ENCODE data around the gene USH2A.
A peak's percentile ranks its signal among the peaks of the same experiment; 100 is the strongest.

The USH2A gene

DNA sequence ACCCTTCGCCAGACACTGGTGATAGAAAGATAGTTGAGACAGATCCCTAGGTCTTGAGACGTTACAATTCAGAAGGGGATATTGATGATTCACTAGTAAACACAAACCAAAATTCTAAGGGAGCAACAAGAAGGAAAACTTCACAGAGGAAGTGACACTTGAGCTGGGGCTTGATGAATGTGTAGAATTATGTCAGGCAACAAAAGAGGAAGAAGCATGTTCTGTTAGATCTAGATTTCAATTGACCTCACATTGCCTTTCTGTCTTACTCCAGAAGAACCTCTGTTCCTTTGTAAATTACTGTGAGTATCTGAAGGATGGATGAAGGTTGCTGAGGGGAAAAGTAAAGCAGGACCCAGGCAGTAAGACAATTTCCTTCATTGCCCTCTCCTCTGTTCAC, 528.0 kb downstream of the USH2A start:
- TF ChIP-seq BHLHE40 (IDR thresholded peaks at IDR 0.05; ENCODE audit: borderline replicate concordance) (no peak), TARDBP (IDR thresholded peaks at IDR 0.05) (no peak), NFRKB (IDR thresholded peaks at IDR 0.05) (no peak), ZNF384 (IDR thresholded peaks at IDR 0.05) (no peak), FOXK2 (IDR thresholded peaks at IDR 0.05) (no peak), SUZ12 (IDR thresholded peaks at IDR 0.05) (no peak), SP1 (IDR thresholded peaks at IDR 0.05) (no peak), FOXM1 (IDR thresholded peaks at IDR 0.05; ENCODE audit: borderline replicate concordance) (no peak), L3MBTL2 (conservative IDR thresholded peaks at IDR 0.05) (no peak), CTBP1 (IDR thresholded peaks at IDR 0.05; ENCODE audit: borderline replicate concordance) (no peak), LEF1 (IDR thresholded peaks at IDR 0.05; ENCODE audit: borderline replicate concordance) (no peak), FOXA1 (IDR thresholded peaks at IDR 0.05) (no peak), HDGF (IDR thresholded peaks at IDR 0.05; ENCODE audit: borderline replicate concordance) (no peak), ELF4 (IDR thresholded peaks at IDR 0.05) (no peak), ARNT (IDR thresholded peaks at IDR 0.05) (no peak)
- TF ChIP-seq, protein P1, sequence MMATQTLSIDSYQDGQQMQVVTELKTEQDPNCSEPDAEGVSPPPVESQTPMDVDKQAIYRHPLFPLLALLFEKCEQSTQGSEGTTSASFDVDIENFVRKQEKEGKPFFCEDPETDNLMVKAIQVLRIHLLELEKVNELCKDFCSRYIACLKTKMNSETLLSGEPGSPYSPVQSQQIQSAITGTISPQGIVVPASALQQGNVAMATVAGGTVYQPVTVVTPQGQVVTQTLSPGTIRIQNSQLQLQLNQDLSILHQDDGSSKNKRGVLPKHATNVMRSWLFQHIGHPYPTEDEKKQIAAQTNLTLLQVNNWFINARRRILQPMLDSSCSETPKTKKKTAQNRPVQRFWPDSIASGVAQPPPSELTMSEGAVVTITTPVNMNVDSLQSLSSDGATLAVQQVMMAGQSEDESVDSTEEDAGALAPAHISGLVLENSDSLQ (IDR thresholded peaks at IDR 0.05): no peak
- ChIA-PET CTCF (no interaction called here), POLR2A (no interaction called here)
- no peak for DNase-seq (ENCODE audit: extremely low spot score)

DNA sequence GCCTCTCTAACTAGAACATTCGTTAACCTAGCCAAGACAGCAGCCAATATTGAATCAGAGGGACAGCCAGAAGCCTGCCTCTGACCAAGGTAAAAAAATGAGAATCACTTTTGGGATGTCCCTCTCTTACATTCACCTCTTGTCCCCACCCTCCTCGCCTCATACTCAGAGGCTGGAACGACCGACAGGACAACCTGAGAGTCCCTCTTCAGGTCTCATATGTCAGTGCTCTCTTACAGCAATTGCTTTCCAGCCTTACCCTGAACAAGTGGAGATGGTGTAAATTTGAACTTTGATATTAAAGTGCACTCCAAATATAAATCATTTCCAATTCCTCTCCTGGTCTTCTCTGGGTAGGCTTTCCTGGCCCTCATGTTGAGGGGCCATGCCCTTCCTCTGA, 528.6 kb downstream of the USH2A start:
- CTCF ChIA-PET: no interaction called here
- DNase-seq (ENCODE audit: extremely low spot score): no peak
- TF ChIP-seq HDGF (IDR thresholded peaks at IDR 0.05; ENCODE audit: borderline replicate concordance): no peak
- no peak for TF ChIP-seq LEF1 (IDR thresholded peaks at IDR 0.05; ENCODE audit: borderline replicate concordance)
- no peak for TF ChIP-seq ELF4 (IDR thresholded peaks at IDR 0.05)
- TF ChIP-seq FOXA1 (IDR thresholded peaks at IDR 0.05): no peak
- no peak for TF ChIP-seq ZNF384 (IDR thresholded peaks at IDR 0.05)
- no peak for TF ChIP-seq ARNT (IDR thresholded peaks at IDR 0.05)
- TF ChIP-seq, protein P1 (IDR thresholded peaks at IDR 0.05): no peak
- TF ChIP-seq L3MBTL2 (conservative IDR thresholded peaks at IDR 0.05): no peak
- TF ChIP-seq BHLHE40 (IDR thresholded peaks at IDR 0.05; ENCODE audit: borderline replicate concordance): no peak
- TF ChIP-seq FOXK2 (IDR thresholded peaks at IDR 0.05): no peak
- no peak for TF ChIP-seq FOXM1 (IDR thresholded peaks at IDR 0.05; ENCODE audit: borderline replicate concordance)
- TF ChIP-seq TARDBP (IDR thresholded peaks at IDR 0.05): no peak
- no peak for TF ChIP-seq SP1 (IDR thresholded peaks at IDR 0.05)
- TF ChIP-seq NFRKB (IDR thresholded peaks at IDR 0.05): no peak
- TF ChIP-seq CTBP1 (IDR thresholded peaks at IDR 0.05; ENCODE audit: borderline replicate concordance): no peak
- no peak for TF ChIP-seq SUZ12 (IDR thresholded peaks at IDR 0.05)
- POLR2A ChIA-PET: no interaction called here

DNA sequence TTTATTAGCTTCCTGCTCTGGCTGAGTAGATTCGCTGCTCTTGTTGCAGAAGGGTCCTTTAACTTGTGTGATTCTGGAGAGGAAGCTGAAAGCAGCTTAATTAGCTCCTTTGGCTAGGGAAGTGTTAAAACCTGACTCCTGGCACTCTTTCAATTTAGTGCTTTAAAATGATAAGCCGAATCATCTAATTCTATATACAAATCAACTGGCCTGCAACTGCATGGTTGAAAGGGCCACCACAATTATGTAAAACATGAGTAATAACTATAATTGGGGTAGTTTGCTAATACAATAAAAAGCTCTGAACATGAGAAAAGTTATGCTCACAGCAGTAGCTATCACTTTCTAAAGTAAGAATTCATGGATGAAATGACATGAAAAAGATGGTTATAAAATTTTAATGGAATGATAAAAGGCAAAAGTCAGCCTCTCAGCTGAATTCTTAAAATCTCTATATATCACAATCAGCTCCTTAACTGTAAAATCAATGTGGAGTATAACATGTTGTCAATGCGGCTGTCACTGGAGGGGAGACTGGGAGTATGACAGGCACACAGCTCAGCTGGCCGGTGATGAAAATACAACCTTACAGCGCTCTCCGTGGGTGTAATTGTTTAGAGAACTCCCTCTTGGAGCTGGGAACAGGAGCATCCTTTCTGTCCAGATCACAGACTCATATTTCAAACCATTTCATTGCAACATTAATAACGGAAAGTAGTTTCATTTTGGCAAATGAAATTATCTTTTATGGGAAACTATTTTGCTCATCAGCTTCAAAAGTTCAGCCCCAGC, 531.8 kb downstream of the USH2A start:
- ChIA-PET POLR2A (no interaction called here), CTCF (interaction anchor here (1.0 kb wide), 1 partner anchor 181 kb away, joined by 3 read pairs; no protein-coding TSS in a partner anchor)
- TF ChIP-seq FOXA1 (IDR thresholded peaks at IDR 0.05) (no peak), TARDBP (IDR thresholded peaks at IDR 0.05) (no peak), BHLHE40 (IDR thresholded peaks at IDR 0.05; ENCODE audit: borderline replicate concordance) (no peak), ZNF384 (IDR thresholded peaks at IDR 0.05) (no peak)
- DNase-seq (ENCODE audit: extremely low spot score): peak; percentile 26

- ChIA-PET POLR2A (no interaction called here), CTCF (no interaction called here)
- TF ChIP-seq FOXA1 (IDR thresholded peaks at IDR 0.05): no peak
- TF ChIP-seq L3MBTL2 (conservative IDR thresholded peaks at IDR 0.05): no peak
- no peak for TF ChIP-seq BHLHE40 (IDR thresholded peaks at IDR 0.05; ENCODE audit: borderline replicate concordance)
- no peak for TF ChIP-seq CTBP1 (IDR thresholded peaks at IDR 0.05; ENCODE audit: borderline replicate concordance)
- TF ChIP-seq HDGF (IDR thresholded peaks at IDR 0.05; ENCODE audit: borderline replicate concordance): no peak
- TF ChIP-seq NFRKB (IDR thresholded peaks at IDR 0.05): no peak
- TF ChIP-seq LEF1 (IDR thresholded peaks at IDR 0.05; ENCODE audit: borderline replicate concordance): no peak
- TF ChIP-seq FOXM1 (IDR thresholded peaks at IDR 0.05; ENCODE audit: borderline replicate concordance): no peak
- TF ChIP-seq TARDBP (IDR thresholded peaks at IDR 0.05): no peak
- TF ChIP-seq ZNF384 (IDR thresholded peaks at IDR 0.05): no peak
- DNase-seq (ENCODE audit: extremely low spot score): no peak
Observed at GRCh38 chr1:215890438-215890837, 532.8 kb downstream of the USH2A start.

DNA sequence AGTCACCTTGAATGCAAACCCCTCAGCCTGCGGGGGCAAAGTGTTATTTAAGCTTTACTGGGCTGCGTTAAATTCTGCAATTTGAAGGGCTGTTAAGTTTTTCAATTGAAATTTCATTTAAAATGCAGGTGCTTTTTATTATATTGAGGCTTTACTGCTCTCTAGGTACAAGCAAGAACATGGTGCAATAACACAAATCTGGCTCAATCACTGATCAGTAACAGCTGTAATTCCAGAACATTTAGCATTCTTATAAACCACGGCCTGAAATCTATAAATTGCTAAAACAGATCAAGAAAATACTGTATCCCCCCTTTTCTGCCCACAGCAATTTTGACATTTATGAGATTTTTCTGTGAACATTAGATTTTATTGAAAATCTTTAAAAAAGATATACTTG, 533.4 kb downstream of the USH2A start:
- DNase-seq (ENCODE audit: extremely low spot score): no peak
- CTCF ChIA-PET: interaction anchor here (0.7 kb wide), 1 partner anchor 1146 kb away, joined by 3 read pairs; no protein-coding TSS in a partner anchor
- POLR2A ChIA-PET: no interaction called here
- TF ChIP-seq ARNT (IDR thresholded peaks at IDR 0.05) (no peak), FOXA1 (IDR thresholded peaks at IDR 0.05) (no peak), HDGF (IDR thresholded peaks at IDR 0.05; ENCODE audit: borderline replicate concordance) (no peak), SP1 (IDR thresholded peaks at IDR 0.05) (no peak), NFRKB (IDR thresholded peaks at IDR 0.05) (no peak), CTBP1 (IDR thresholded peaks at IDR 0.05; ENCODE audit: borderline replicate concordance) (no peak), FOXM1 (IDR thresholded peaks at IDR 0.05; ENCODE audit: borderline replicate concordance) (no peak), FOXK2 (IDR thresholded peaks at IDR 0.05) (no peak), SUZ12 (IDR thresholded peaks at IDR 0.05) (no peak), TARDBP (IDR thresholded peaks at IDR 0.05) (no peak), ELF4 (IDR thresholded peaks at IDR 0.05) (no peak), LEF1 (IDR thresholded peaks at IDR 0.05; ENCODE audit: borderline replicate concordance) (no peak), L3MBTL2 (conservative IDR thresholded peaks at IDR 0.05) (no peak)
- TF ChIP-seq, protein P1 (IDR thresholded peaks at IDR 0.05): no peak

DNA sequence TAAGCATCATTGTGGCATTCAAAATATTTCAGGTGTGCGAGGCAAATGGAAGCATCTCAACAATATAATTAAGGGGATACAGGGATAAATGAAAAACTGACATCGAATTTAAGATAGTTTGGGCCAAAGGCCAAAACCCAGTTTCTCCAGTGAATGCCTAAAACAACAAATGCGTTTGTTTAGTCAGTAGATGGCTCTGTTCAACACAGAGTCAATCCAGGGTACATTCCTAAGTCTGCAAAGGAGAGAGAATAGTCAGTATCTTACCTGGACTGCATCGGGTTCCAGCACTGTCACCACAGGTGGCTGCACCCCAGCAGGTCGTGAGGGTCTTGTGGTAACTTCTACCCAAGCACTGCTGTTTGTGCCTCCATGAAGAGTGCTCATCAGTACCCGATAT, 535.1 kb downstream of the USH2A start:
- no peak for DNase-seq (ENCODE audit: extremely low spot score)
- TF ChIP-seq ELF4 (IDR thresholded peaks at IDR 0.05) (no peak), ZNF384 (IDR thresholded peaks at IDR 0.05) (no peak), BHLHE40 (IDR thresholded peaks at IDR 0.05; ENCODE audit: borderline replicate concordance) (no peak), FOXK2 (IDR thresholded peaks at IDR 0.05) (no peak), SUZ12 (IDR thresholded peaks at IDR 0.05) (no peak)
- CTCF ChIA-PET: interaction anchor here (1.0 kb wide), 1 partner anchor 11 kb away, joined by 3 read pairs; no protein-coding TSS in a partner anchor
- POLR2A ChIA-PET: no interaction called here

All from HEK293T (cell line).